Measurements from ENCODE around the gene SEMA3E.
A peak's percentile ranks its signal among the peaks of the same experiment; 100 is the strongest.
"Not testable (repeated sequence)": the region's sequence is repeated elsewhere in the genome, so short reads cannot be mapped to it uniquely, and the experiment has no call there.

The SEMA3E gene

GRCh38 chr7:83552556-83552955 lies 96.4 kb downstream of the SEMA3E start:
- DNase-seq, result not testable (repeated sequence)

DNA sequence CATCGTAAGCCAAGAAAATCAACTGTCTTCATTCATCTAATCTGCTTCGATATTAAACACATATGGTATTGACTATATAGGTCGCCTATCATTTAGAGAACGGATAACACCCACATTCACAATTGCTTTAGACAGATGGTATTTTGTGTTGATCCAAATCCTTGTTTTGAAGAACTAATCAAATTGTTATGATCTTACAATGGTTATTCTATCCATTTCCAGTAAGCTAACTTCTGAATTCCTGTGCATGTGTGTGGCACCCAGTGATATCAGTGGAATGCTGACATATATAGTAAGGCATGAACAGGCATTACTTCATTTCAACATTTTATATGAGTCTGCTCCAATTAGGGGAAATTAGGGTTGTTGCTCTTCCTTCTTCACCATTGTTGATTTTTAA lies 98.8 kb downstream of the SEMA3E start:
- DNase-seq, result no peak

DNA sequence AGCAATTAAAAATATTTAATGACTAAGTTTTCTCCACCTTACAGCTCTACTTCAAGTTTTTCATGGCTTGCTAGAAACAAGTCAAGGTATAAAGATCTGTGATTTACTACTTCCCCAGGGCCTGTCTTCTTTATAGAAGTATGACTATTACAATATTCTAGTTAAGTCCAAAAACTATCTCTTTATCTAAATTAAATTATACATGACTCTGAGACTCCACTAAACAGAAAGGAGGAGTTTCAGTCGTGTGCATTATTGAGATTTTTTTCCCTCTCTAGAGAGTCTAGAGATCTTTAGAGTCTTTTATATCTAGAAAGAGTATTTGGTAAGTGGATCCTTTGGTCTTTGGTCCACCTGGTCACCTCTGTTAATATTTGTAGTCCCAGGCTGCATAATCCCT lies 100.7 kb downstream of the SEMA3E start:
- no peak for DNase-seq

- peak; percentile 81 for DNase-seq
Measured at GRCh38 chr7:83547526-83547925, 101.4 kb downstream of the SEMA3E start.

GRCh38 chr7:83546586-83546985 lies 102.4 kb downstream of the SEMA3E start:
- no peak for DNase-seq

DNA sequence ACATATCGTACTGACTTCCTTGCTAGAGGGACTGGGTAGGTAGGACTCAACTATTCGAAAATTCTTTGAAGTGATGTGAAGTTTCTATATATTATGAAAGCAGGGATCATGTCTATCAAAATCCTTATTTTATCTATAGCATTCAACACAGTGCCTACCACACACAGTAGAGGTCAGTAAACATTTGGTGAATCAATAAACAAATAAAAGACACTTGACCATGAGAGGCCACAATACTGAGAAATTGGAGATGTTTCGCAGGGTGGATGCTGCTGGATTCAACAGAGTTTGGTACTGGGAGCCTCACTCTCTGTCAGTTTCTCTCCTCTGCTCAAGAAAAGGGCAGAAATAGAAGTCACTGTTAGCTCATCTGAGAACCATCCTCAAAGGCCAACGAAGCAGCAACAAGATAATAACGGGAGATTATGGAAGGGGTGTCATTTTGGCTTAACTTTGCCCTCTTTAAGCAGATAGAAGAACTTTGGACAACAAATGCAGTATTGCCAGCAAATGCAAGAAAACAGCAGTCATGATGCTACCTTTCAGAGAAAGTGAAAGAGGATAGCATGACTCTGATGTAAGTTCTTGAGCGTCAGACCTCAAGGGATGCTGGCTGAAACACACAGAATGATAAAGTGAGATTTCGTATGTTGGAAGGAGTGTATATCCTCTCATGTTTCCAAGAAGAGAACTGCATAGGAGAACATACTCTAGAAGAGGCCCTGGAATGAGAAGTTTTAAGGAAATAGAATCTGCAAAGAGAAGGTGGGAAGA lies 107.6 kb downstream of the SEMA3E start:
- no peak for DNase-seq

- no peak for DNase-seq
Measured at GRCh38 chr7:83534488-83534887, 114.5 kb downstream of the SEMA3E start.

DNA sequence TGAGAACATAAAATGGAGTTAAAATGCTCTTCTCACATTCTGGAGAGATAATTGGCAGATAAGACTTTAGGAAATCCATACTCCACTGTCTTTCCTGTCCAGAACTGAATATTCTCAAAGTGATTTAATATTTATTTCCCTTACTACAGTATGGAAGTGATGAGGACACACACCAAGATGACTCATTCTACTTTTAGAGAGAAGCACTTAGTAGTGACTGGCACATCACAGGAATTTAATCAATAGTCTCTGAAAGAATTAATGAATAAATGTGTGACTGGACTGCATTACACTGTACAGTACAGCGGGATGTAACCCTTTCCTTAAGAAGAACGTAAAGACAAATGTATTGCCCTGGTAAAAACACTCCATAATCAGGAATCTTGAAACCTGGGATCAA lies 116.7 kb downstream of the SEMA3E start:
- DNase-seq, result no peak

DNA sequence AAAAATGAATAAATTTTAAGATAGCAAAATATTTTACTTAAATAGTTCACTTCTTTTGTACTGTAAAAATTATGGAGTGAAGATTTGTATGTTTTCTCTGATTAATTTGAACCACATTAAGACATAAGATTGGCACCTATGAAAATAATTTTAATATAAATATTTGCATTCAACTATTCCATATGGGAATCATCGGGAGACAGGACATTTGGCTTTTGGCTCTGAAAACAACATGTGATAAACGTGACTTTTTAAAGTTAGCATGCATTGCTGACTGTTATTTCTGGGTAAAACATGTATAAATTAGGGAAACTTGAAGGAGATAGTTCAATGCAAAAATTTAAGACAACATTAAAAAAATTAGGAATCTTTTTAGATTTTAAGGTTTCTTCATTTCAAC lies 117.2 kb downstream of the SEMA3E start:
- DNase-seq, result no peak

DNA sequence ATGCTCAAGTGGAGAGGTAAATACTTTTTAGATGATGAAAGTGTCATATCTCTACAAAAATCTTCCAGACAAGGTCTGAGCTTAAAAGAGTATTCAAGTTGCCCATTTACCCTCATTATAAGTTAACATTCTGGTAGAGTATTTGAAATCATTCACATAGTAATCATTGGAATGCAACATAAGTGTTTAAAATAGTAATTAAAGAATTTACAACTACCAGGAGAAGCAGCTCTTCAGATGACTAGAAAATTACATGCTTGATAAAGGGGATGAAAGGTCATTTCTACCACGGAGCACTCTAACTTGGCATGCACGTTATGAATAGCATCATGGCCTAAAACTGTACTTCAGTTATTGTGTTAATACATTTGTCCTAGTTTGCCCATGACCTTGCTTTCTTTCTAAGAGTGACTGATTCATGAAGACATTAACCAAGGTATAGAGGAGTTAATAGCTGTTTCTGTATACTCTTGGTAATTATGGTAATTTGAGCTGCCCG lies 120.0 kb downstream of the SEMA3E start:
- DNase-seq, result no peak

- DNase-seq, result no peak
Measured at GRCh38 chr7:83524277-83525075, 124.5 kb downstream of the SEMA3E start.

- DNase-seq, result no peak
Measured at GRCh38 chr7:83520726-83521125, 128.2 kb downstream of the SEMA3E start.

DNA sequence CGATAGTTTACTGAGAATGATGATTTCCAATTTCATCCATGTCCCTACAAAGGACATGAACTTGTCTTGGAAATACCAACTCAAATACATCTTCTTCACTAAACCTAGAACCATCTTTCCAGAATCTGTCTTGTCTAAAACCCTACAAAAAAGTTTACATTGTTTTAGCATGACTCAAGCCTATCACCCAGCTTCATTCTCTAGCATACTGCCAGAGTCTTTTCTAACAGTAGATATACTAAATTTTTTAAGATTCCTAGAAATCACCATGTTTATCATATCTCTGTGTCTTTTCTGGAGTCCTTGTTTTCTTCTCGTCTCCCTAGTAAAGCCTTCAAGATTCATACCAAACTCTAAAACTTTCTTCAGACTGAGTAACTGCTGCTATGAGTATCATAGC lies 129.7 kb downstream of the SEMA3E start:
- DNase-seq, result no peak

DNA sequence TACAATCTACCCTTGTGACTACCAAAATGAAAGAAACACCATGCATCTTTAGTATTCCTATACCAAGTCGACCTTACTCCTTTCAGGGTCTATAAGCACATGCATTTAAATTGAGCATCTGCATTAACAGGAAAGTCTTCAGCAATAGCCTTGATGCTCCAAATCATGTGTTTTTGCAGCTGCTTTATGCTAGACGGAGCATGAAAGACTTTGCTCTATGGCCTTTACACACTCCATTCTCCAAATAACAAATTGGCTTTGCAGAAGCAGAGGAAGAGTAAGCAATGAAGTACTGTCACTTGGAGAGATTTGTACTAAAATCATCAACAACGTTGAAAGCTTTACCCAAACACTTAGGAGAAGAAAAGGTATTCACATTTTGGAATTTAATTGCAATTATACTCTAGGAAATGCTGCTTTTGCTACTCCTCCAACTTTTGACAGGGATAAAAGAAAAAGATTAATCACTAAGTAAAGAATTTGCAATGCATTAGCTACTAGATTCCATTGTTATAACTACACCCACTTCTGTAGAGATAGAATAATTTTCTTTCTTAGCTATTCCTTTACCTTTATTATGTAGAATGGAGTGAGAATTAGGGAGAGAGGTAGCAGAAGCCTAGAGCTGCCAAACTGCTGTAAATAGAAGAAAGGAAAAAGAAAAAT lies 131.8 kb downstream of the SEMA3E start:
- DNase-seq, result peak; percentile 62

GRCh38 chr7:83514977-83515376 lies 134.0 kb downstream of the SEMA3E start:
- no peak for DNase-seq

DNA sequence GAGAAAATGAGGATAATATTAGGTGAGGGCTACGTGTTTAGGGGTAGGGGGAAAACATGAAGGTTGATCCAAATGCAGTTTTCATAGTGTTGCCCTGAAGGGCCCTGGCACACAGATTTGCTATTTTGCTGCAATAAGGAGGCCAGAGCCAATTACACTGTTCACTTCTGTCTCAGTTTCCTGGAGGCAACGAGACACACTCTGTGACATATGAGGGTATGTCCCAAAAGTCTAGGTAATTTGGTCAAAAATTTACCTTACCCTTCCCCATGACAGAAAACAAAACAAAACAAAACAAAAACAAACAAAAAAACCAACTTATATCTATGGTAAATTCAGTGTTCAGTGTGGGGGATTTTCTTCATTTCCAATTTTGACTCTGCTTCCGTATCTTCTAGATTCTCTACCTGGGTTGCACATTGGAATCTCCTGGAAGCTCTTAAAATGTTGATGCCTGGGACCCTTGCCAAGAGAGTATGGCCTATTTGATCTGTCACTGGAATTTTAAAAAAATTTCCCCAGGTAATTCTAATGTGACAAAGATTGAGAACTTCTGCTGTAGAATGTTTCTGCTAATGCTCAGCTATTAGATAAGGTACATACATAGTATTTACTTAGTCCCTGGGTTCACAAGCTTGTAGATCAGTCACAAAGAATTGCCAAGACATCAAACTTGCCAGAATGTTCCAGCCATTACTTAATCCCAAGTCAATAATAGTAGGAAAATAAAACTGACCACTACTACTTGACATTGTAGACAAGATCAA lies 139.5 kb downstream of the SEMA3E start:
- no peak for DNase-seq

DNA sequence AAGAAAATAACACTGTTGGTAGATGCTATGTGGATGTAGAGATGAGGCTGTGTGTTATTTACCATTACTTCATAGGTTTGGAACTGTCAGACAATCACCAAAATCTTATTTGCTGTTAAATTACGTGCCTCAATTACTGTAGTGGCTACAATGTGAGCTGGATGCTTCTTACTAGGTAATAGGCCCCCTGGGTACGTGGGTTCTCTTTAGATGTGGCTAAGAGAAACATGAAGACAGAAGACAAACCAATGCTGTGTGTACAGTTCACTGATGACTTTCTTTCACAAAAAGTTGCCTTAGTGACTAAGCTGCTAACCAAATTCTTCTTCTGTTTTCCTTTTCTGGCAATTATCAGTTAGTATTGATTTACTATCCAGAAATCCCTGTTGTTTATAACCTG lies 144.6 kb downstream of the SEMA3E start:
- no peak for DNase-seq

DNA sequence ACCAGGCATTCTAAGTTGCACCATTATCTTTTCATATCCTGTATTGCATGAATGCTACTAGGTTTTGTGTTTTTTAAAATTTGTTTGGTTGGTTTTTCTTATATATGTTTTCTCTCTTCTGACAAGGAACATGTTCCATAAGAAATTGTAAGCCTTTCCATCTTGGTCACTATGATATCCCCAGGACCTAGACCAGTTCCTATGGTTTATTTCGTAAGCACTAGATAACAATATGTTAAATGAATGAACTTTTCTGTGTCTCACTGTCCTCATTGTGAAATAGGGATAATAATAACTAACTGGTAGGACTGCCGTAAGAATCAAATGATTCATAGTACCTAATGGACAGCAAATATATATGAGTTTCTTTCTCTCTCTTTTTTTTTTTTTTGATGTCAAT lies 146.3 kb downstream of the SEMA3E start:
- no peak for DNase-seq

DNA sequence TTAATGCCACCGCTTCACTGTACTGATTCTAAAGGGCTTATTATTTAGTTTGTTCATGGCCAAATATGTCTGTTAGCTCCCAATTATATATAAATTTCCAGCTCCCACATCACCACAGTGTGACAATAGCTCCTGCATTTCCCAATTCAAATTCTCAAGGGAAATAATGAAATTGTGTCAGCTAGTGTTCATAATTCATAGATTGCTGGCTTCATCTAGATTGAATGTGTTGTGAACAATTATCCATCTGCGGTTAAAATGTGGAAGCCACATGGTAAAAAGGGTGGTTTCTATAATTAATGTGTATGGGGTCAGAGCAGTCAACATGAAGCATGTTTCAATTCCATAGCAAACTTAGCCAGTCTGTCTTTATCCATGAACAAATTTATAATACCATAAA lies 154.3 kb downstream of the SEMA3E start:
- DNase-seq, result no peak

DNA sequence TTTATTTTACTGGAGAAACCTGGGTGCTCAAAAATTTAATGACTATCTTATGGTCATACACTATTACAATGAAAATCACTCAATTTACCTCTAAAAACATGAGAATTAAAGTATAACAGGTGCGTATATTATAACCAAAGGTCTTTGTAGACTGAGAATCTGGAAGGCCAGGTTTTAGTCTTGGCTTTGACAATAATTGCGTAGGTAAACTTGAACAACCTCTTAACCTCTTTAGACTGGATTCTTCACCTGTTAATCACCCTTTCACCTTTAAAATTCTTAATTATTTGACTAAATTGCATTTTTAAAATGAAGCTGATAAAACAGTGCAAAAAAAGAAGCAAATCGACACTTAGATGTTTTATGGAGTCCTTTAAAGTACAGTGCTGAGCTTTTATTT lies 156.1 kb downstream of the SEMA3E start:
- no peak for DNase-seq

- DNase-seq, result no peak
Measured at GRCh38 chr7:83487801-83488200, 161.1 kb downstream of the SEMA3E start.

- DNase-seq, result peak; percentile 93
Measured at GRCh38 chr7:83486957-83487356, 162.0 kb downstream of the SEMA3E start.

GRCh38 chr7:83486536-83486935 lies 162.4 kb downstream of the SEMA3E start:
- peak; percentile 81 for DNase-seq

All from DMS79 (cell line).